Nephron (organoid): ENCODE results near the gene VPS41.

Source experiments
- H3K27ac Mint-ChIP-seq, 3 experiments: 2 replicates each; pipeline ENCODE4 v1.8.0; 2020; ENCODE audit warnings: mixed read lengths in 3 of 3, mild to moderate bottlenecking in 2 of 3, moderate library complexity in 1 of 3
- H3K27me3 Mint-ChIP-seq: 2 replicates; pipeline ENCODE4 v1.8.0; 2021; ENCODE audit warnings: low read depth, mild to moderate bottlenecking, moderate library complexity, mixed read lengths
- H3K36me3 Mint-ChIP-seq: 2 replicates; pipeline ENCODE4 v1.8.0; 2020; ENCODE audit warnings: low read depth, mixed read lengths
- H3K4me1 Mint-ChIP-seq: 2 replicates; pipeline ENCODE4 v1.8.0; 2020; ENCODE audit warnings: mixed read lengths
- H3K4me3 Mint-ChIP-seq, 3 experiments: 2 replicates each; pipeline ENCODE4 v1.8.0; 2020; ENCODE audit warnings: mild to moderate bottlenecking in 3 of 3, mixed read lengths in 3 of 3, moderate library complexity in 2 of 3
- H3K9me3 Mint-ChIP-seq: 2 replicates; pipeline ENCODE4 v1.8.0; 2020; ENCODE audit warnings: mixed read lengths
- TF ChIP-seq, protein P1 (sequence below), 3 experiments: fragments of 200-600 bp; sonication (generic); IDR thresholded peaks; one replicate each; pipeline ENCODE4 v1.5.0; 2021; ENCODE audit warnings: antibody characterized with exemption in 3 of 3; ENCODE audit not compliant: unreplicated experiment in 3 of 3

Gene VPS41

DNA sequence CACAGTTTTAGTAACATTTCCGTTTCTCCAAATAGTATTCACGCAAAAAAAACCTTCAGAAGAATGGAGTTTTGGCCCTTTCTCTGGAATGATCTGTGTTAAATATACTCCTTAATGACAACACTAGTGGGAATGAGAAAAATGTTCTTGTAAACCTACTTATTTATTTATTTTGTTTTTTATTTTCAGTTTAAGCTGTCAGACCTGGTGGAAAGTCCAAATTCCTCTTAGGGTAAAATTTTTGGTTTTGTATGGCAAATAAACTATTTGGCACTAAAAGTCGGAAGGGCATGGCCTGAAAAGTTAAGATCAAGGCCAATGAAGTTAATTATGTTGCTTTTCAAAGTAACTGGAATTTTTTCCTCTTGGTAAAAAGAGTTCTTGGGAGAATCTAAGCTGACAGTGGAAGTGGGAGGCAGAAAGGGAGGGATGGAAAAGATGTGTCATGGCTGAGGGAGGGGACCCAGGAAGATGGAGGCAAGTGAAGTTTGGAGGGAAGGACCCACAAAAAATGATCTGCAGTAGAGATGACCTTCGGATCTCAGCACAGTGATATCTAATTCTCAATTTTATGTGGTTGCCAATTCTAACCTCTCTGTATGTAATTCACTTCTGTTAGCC, 33.5 kb upstream of the VPS41 start:
- TF ChIP-seq, protein P1, sequence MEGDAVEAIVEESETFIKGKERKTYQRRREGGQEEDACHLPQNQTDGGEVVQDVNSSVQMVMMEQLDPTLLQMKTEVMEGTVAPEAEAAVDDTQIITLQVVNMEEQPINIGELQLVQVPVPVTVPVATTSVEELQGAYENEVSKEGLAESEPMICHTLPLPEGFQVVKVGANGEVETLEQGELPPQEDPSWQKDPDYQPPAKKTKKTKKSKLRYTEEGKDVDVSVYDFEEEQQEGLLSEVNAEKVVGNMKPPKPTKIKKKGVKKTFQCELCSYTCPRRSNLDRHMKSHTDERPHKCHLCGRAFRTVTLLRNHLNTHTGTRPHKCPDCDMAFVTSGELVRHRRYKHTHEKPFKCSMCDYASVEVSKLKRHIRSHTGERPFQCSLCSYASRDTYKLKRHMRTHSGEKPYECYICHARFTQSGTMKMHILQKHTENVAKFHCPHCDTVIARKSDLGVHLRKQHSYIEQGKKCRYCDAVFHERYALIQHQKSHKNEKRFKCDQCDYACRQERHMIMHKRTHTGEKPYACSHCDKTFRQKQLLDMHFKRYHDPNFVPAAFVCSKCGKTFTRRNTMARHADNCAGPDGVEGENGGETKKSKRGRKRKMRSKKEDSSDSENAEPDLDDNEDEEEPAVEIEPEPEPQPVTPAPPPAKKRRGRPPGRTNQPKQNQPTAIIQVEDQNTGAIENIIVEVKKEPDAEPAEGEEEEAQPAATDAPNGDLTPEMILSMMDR (IDR thresholded peaks at IDR 0.05; ENCODE audit: unreplicated experiment in 3 of 3): no peak
- H3K27me3 Mint-ChIP-seq: no peaks in the 10 kb centered on the region
- H3K4me1 Mint-ChIP-seq: no peaks in the 10 kb centered on the region
- H3K27ac Mint-ChIP-seq: no peak overlapping the region
- H3K36me3 Mint-ChIP-seq: no peaks in the 10 kb centered on the region
- H3K9me3 Mint-ChIP-seq: no peaks in the 10 kb centered on the region
- H3K4me3 Mint-ChIP-seq: no peak overlapping the region

DNA sequence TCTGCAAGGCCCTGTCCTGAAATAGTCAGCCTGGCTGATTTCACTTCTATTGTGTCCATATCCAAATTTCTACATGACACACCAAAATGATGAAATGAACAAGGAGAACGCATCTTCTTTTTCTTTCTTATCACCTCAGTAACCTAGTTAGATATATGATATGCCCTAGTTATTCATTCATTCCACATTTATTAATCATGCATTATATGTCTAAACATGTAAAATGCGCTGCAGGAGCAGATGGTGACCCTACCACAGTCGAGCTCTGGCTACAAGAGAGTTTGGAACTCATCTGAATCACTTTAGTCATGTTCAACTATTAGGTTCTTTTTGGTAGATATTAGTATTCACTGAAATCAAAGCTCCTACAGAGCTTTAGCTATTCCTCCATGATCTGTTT, 31.8 kb upstream of the VPS41 start:
- Mint-ChIP-seq H3K9me3 (no peaks in the 10 kb centered on the region), H3K27me3 (no peaks in the 10 kb centered on the region), H3K27ac (no peak overlapping the region), H3K36me3 (no peaks in the 10 kb centered on the region), H3K4me1 (no peaks in the 10 kb centered on the region), H3K4me3 (no peak overlapping the region)
- TF ChIP-seq, protein P1 (IDR thresholded peaks at IDR 0.05; ENCODE audit: unreplicated experiment in 3 of 3): no peak

DNA sequence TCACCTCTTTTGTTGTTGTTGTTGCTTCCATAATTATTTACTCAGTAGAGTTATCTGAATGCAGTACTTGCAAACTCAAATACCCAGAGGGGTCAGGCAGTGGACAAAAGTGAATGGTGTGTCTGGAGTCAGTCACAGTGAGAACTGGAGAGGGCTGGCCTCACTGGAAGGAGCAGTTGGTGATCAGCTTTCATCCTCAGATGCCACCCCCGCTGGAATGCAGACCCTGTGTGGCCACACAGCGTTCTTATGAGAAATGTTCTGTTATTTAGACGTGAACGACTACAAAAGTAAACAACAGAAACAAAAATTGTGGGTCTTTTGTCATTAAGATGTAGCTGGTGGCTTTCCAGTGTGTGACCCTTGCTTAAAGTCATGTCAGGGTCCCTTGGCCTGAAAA, 29.6 kb upstream of the VPS41 start:
- no peaks in the 10 kb centered on the region for H3K4me1 Mint-ChIP-seq
- H3K27ac Mint-ChIP-seq: no peak overlapping the region
- H3K4me3 Mint-ChIP-seq: no peak overlapping the region
- no peaks in the 10 kb centered on the region for H3K9me3 Mint-ChIP-seq
- no peaks in the 10 kb centered on the region for H3K27me3 Mint-ChIP-seq
- no peaks in the 10 kb centered on the region for H3K36me3 Mint-ChIP-seq
- TF ChIP-seq, protein P1 (IDR thresholded peaks at IDR 0.05; ENCODE audit: unreplicated experiment in 3 of 3): no peak

DNA sequence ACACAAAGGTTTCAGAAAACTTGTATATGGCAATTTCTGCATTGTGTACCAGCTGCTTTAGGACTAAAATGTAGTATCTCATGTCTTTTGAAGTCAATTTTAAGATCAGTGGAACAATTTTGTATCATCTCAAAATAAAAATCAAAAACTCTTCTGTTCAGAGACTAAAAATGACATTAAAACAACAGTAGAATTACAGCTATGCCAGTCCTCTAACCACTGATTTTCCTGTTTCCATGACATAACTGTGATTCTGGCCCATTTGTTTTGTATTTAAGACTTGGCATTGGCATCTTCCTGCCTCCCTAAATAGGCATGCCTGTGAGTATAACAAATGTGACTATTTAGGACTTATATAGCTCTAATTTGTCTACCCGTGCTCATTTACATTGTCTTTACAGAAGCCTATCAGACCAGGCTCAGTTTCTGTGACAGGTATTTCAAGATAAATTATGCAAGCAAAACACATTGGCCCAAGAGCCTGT, 29.1 kb upstream of the VPS41 start:
- no peaks in the 10 kb centered on the region for H3K36me3 Mint-ChIP-seq
- no peaks in the 10 kb centered on the region for H3K9me3 Mint-ChIP-seq
- no peak overlapping the region for H3K4me3 Mint-ChIP-seq
- no peaks in the 10 kb centered on the region for H3K4me1 Mint-ChIP-seq
- H3K27ac Mint-ChIP-seq: no peak overlapping the region
- TF ChIP-seq, protein P1 (IDR thresholded peaks at IDR 0.05; ENCODE audit: unreplicated experiment in 3 of 3): no peak
- H3K27me3 Mint-ChIP-seq: no peaks in the 10 kb centered on the region

DNA sequence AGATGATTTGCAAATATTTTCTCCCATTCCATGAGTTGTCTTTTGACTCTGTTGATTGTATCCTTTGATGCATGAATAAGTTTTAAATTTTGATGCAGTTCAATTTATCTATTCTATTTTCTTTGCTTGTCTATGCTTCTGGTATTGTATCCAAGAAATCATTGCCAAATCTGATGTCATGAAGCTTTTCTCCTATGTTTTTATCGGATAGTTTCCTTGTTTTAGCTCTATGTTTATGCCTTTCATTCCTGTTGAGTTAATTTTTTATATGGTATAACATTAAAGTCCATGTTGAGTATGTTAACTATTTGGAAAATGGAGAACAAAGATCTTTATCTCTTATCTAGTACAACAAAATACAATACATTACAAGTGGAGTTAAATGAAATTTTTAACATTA, 27.6 kb upstream of the VPS41 start:
- Mint-ChIP-seq H3K27ac (no peak overlapping the region), H3K4me3 (no peak overlapping the region), H3K27me3 (no peaks in the 10 kb centered on the region), H3K4me1 (peaks cover 6% of the 10 kb centered on the region), H3K9me3 (no peaks in the 10 kb centered on the region), H3K36me3 (no peaks in the 10 kb centered on the region)
- TF ChIP-seq, protein P1 (IDR thresholded peaks at IDR 0.05; ENCODE audit: unreplicated experiment in 3 of 3): no peak

DNA sequence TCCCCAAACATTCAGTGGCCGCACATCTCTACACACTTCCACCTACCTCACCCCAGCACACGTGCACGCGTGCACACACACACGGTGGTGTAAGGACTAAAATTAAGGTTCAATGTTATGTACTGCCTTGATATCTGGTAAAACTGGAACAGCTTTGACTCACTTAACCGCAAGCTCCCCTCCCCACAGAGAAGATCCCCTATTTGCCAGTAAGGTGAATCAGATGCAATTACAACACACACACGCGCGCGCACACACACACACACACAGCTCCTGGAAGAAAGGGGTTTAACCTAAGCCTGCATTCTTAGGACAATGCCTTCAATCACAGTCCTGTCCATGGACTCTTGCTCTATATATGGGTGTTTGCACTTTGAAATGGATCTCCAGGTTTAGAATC, 25.5 kb upstream of the VPS41 start:
- no peaks in the 10 kb centered on the region for H3K36me3 Mint-ChIP-seq
- TF ChIP-seq, protein P1 (IDR thresholded peaks at IDR 0.05; ENCODE audit: unreplicated experiment in 3 of 3): no peak
- no peaks in the 10 kb centered on the region for H3K27me3 Mint-ChIP-seq
- peaks cover 14% of the 10 kb centered on the region for H3K4me1 Mint-ChIP-seq
- H3K4me3 Mint-ChIP-seq: no peak overlapping the region
- H3K27ac Mint-ChIP-seq: no peak overlapping the region
- H3K9me3 Mint-ChIP-seq: no peaks in the 10 kb centered on the region
